Activated T-cell treated with anti-CD3 and anti-CD28 coated beads for 4 hours (primary cell): ENCODE data around the gene HOXA7.

Experiments used
- DNase-seq: peaks from one replicate; pipeline ENCODE4 v3.0.0-alpha.2; 2020

The HOXA7 gene

DNA sequence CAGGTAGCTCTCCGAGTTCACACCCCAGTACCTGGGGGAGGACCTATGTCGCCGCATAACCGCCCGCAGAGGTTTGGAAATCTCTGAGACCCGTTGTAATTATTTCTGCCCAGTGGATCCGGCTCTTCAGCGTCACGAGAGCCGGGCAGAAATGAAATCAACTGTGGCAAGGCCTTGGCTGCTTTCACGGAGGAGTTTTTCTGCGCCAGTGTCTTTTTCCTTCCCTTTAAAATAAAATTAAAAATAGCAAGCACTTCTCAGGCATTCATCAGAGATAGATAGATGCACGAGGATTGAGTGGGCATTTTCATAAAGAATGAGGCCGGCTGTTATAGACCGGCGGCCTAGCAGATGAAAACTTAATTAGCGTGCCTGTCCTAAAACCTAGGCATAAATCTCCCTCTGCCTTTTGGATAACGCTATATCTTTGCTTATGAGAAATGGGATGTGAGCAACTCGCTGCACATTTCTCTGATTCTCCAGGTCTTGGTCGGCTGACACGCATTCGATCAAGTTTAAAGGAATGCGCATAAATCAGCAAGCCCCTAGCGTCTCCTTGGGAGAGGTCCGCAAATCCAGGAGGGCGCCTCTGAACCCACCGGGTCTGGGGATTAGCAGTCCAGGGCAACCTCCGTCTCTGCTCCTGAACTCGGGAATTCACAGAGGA, 37.0 kb upstream of the HOXA7 start:
- no peak for DNase-seq

DNA sequence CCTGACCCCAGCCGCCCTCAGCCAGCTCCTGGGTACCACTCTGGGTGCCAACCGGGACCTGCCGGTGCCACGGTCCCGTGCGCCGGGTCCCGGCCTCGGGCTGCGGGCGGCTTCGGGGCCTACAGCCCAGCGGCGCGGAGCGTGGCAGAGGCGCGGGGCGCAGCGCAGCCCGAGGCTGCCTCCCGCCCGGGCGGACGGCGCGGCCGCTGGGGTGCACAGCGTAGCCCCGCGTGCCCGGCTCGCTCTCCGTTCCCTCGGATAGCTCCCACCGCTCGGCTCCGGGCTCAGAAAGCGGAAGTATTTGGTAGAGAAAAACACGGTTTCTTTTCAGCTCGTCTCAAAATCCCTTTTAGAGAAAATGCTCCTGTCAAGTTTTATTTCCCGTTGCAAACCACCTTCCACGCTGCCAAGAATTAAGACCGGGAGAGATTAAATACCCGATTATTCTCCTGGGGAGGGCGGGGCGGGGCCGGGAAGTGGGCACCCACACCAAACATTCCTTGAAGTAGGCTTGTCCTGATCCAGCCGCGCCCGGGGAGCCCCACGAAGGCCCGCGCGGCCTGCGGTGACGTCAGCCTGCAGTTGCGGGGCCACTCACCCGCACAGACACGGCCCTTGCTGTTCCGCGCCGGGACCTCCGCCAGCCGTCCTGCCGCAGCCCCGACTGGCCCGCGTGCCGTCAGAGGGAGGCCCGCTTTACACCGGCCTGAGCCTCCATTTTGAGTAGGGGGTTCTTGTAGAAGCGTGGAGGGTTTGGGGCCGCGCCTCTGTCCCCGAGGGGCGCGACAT, 36.3 kb upstream of the HOXA7 start:
- no peak for DNase-seq

DNA sequence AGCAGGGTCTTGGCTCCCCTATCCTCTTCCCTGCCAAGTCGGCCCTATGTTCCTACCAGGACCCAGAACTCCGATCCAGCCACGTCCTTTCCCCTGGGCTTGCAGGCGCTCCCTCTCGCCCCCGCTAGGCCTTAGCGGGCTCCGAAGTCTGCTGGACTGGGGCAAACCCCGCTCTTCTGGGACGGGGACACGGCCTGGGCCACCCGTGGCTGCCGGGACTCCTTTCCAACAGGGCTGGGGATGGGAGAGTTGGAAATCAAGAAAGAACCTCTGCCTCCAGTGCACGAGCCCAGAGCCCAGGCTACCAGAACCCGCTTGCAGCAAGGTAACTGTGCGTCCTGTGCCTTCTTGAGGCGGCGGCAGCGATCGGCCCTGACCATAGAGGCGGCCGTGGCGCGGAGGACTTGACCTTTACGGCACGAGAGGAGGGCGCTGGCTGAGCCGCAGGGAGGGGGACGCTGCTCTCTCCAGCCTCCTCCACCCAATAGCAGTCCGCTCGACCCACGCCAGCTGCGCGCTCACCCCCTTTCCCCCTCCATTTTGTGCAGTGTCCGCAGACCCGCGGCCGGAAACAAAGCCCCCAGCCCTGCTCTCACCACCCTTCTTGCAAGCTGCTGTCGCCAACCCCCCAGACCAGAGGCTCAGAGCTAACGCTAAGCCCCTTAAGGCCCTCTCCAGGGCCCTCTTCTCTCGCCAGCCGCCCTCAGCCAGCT, 35.5 kb upstream of the HOXA7 start:
- DNase-seq, result no peak

DNA sequence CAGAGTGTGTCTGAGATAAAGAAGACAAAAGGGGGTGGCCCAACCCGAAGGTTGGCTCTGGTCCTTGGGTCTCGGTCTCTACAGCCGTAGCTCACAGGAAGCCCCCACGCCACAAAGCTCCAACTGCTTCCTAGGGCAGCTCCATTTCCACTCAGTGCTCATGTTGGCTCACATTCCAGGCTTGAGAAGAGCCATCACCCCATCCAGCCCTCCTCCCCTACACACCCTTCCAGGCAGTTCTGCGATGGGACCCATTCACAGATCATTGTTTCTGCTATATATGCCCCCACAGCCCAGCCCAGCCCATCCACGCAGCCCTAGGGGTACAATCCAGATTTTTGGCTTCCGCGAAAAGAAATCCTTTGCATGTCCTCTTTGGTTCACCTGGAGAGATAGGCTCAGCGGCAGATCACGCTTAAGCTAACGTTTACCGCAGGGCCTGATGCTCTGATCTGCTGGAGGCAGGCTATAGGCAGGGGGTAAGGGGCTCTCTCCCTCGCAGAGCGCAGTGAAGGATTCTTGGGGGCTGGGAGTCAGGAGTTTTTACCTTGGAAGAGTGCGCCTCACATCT, 34.8 kb upstream of the HOXA7 start:
- no peak for DNase-seq

DNA sequence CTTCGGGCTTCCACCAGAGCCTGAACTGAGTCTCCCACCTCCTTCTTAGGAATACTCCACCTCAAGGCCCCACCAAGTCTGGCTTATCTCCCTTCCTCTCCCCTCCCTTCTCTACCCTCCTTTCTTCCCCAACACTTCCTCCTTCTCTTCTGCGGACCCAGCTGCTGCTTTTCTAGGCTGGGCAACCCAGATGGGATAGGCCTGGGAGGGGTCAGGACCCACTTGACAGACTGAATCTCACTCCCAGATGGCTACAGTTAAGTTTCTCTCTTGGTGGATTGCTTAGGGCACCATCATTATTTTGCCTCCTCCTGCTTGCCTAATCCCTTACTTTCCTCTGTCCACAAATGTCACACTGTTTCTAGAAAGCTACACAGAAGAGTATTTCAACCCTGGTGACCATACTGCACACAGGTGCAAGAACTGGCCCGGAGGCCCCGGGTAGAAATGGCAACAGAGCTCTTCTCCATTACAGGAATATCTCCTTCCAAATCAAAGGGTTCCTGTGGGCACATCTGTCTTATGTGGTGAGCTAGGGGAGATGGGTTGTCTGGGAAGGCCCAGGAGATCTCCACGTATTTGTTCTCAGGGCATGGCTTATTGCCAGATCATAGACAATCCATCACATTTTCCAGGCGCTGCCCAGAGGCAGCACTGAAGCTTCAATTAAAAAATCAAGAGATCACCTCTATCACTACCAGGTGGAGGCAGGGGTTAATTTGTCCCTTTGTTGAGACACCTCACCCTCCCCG, 33.7 kb upstream of the HOXA7 start:
- no peak for DNase-seq

DNA sequence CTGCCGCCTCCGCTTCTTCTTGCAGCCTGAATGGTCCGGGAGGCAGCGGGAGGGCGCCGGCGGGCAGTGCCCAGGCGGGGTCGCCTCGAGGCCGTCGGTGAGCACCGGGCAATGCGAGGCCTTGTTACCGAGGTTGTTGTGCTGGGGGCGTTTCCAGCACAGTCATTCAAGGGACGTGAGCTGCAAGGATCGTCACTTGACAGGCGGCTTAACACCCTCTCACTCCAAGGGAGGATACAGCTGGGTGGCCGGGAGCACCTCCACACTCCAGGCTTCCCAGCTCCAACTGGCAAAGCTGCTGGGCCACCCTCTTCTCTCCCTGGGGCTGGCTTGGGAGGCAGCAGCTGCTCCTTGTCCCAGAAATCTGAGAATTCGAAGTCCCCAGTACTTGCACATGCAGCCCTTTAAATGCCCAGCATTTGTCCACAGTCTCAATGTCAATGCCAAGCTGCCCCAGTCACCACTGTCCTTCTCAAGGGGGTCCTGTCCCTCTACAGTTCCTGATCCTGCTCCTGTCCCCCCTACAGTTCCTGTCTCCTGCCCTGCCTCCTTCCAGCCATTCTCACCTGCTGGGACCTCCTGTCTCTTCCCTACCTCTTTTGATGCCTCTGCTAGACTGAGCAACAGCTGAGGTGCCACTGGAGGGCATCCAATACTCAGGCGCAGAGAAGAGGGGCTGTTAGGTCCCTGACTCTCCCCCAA, 33.0 kb upstream of the HOXA7 start:
- no peak for DNase-seq

DNA sequence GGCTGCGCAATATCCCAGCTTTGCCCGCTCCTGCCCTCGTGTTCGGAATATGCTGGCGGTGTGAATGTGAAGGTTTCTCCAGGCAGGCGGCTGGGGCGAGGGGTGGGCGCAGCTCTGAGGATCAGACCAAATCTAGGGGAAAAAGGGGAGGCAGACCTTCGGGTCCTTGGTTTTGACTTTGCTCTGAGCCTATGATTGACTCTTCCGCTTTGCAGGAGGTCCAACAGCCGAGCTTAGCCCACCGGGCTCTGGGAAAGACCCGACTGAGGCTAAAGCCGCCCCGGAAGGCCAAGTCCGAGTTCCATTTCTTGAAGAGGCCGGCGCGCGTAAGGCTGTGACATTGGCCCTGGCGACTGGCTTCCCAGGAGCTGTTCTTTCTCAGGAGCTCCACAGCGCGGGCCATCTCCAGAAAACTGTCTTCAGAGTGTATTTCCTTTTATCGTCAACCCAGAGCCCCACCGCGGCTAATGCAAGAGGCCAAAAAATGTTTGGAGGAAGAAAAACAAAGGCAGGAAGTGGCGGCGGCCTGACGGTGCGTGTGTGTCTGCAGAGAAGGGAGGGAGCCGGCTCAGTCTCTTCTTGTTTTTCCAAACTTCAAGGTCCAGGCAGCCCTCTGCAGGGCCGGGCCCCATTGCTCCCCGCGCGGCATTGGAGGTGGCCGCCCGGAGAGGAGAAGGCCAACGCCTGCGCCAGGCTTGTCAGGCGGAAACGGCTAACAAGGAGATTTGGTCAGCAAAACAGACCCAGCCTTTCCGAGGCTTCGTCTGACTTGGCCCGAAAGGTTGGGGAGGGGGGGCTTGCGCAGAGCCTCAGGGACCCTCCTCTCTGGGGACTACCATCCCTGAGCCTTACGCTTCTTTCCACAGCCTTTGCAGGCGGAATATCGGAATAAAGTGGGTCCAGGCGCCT, 32.2 kb upstream of the HOXA7 start:
- no peak for DNase-seq

DNA sequence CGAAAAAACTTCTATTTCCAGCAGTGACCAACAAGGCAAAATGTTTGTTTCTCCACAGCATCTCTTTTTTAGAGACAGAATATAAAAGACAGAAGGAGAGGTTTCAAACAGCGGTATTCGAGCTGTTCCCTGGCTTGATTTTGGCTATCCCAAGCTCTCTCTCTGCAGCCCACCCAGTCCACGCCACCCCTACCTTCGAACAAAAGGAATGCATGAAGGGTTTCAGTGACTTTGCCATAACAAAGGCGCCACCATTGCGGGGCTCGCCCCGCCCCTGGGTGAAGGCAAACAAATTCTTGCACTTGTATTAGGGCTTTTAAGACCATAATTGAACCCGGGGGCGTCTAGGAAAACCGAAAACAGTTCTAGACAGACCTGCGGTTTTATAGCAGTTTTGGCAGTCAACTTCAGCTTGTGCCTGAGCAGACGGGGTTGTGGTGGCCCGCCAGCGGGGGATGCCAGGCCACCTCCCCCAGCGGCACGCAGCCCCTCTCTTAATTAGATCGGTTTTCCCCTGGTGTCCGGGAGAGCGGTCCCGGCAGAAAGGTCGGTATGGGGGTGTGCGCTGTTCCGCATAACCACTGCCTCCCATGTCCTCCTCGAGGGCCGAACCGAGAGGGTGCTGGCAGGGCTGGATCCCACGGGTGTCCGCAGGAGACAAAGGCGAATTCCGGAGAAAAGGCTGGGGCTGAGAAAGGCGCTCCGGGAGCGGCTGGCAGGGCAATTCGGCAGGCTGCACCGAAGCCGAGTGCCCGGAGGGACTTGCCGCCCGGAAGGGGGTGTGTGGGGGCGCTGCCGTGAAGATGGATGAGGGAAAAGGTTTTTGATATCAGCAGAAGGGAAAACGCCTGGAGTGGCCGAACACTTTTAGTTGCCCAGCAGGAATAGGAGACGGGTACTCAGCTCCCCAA, 31.3 kb upstream of the HOXA7 start:
- DNase-seq, result no peak

DNA sequence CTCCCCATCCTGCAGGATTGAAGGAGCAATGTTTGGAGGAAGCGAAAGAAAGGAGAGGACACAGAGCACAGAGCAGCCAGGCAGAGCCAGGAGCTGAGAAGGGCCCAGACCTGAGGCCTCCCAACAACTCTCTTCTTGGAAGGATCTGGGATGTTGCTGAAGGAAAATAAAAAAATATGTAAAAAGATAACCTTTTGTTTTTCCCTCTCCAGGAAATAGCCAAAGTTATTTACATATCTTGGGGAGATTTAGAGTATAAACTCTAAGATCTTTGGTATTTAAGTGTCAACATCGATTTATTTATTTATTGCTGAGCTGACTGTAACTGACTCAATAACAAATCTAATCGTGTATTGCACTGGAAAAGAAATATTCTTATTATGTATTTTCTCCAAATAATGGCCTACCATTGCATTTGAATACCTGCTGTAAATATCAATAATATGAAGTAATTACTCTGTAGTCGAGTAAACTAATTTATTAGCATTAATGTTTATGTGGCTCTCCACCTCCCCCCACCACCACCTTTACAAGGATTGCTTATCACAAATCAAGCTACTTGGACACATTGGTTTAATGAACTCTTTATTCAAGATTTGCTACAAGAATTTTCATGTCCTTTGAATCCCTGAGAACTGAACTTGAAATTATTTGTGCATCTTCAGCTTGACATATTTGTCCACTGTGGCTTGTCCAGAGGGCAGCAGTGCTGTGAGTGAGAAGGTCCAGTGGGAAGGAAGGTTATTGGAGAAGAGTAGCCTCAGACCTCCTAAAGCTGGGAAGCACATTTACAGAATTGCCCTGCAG, 30.4 kb upstream of the HOXA7 start:
- DNase-seq, result no peak

DNA sequence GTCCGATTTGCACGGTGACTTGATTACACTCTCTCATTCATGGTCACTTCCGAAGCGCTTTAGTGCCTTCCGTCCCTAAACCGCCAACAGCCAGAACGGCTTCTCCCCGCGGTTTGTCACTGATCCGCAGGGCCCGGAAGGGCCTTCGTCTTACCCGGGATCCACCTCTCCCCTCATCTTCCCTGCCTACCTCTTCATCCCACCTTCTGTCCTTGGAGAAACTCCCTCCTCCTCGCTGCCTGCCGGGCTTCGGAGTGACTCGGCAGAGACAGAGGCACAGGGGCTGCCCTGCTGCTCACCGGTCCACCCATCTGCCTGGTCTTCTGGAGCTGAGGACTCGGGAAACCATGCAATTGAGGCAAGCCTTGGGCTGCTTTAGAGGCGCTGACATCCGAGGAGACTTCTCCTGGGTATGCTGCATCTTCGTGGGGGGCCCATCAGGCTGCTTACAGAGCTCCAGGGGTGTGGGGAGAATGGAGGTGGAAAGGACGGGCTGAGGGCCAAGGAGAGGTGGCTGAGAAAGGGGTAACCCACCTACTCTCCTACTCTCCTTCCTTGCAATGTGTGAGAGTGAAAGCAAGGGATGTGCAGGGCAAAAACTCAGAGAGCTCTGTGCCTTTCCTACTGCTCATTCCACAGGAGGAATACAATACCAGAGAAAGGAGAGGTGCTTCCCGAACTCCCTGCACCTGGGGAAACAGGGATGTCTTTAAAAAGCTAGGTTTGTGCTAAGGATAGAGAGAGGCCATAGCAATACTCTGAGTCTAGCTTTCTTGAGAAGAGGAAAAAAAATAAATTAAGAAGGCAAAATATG, 29.6 kb upstream of the HOXA7 start:
- no peak for DNase-seq

DNA sequence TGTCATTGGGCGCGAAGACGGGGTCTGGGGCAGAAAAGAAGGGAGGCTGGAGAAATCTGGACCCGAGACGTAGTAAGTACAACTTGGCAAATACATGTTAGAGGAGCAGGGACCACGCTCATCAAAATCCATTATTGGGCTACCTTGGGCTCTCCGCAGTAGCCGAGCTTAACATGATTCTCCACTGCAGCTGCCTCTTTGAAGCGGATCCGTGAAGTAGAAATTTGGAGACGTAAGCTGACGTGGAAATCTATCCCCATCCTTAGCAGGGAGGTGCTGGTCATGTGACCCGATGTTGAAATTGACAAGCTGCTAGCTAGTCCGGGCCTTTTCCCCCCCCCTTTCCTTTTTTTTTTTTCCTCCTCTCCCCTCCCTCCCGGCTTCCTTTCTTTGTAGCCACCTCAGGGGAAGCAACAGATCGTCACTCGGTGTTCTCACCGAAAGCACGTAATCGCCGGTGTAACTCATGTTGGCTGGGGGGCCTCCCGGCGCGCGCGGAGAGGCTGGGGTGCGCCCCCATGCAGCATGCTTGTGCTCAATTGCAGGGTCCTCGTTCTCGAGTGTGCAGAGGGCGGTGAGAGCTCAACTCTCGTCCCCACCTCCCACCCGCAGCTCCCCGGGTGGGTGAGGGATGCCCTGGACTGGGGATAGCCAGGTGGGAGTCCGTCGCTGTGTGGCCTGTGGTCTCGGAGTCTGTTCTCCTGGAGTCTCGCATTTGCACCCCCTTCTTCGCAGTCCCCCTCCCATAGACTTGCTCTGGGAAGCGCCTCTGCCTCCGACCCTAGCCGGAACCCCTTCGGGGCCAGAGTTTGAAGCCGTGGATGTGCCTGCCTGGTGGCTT, 28.8 kb upstream of the HOXA7 start, which contains the start of gene HOXA11:
HOXA11 (minus strand) TSS at position 220 of the 841 bp plus-strand sequence; CDS start at position 132, 88 bp downstream.
- DNase-seq, result no peak

DNA sequence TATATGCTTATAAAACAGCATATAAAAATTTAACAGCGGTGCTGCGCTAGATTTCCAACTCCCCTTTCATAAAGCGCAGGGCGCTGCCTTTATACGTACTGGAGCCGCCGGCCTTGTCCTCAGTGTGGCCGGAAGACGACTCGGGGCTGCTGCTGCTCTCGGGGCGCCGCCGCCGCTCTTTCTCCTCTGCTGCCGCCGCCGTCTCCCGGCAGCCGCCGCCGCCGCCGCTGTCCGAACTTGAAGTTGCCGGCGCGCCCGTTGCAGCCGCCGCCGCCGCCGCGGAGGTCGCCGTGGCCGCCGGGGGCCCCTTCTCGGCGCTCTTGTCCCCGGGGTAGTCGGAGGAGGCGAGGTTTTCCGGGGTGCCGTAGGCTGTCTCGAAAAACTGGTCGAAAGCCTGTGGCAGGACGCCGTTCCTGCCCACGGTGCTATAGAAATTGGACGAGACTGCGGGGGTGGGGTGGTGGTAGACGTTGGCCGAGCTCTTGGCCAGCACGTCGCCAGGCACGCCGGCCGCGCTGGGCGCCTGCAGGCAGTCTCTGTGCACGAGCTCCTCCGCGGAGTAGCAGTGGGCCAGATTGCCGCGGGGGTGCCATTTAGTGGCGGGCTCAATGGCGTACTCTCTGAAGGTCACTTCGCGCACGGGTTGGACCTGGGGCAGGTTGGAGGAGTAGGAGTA, 28.0 kb upstream of the HOXA7 start:
- no peak for DNase-seq

DNA sequence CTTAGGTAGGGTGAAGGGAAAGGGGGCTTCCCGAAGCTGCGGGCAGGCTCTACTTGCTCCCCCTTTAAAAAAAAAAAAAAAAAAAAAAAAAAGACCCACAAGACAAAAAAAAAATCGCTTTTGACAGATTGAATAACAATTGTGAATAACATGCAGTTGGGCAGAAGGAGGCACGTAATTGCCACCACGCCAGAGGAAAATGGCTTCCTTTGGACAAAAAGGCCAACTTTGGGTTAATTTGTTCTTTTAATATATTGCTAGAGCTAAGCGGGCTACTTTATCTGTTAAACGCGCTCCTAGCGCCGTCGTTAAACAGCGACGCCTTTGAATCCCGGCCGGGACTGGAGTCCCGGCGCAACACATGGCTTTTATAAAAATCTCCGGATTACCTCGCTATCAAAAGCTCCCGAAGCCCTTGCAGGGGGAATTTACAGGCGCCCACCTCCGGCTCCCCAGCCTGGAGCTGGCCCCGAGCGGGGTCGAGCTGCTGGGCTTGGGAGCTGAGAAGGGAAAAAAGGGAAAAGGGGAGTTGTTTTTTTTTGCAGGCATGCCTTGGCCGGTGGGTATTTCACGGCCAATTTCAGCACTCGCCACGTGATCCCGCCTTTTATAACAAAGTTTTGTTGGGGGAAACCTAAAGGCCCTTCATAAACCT, 27.3 kb upstream of the HOXA7 start:
- no peak for DNase-seq

DNA sequence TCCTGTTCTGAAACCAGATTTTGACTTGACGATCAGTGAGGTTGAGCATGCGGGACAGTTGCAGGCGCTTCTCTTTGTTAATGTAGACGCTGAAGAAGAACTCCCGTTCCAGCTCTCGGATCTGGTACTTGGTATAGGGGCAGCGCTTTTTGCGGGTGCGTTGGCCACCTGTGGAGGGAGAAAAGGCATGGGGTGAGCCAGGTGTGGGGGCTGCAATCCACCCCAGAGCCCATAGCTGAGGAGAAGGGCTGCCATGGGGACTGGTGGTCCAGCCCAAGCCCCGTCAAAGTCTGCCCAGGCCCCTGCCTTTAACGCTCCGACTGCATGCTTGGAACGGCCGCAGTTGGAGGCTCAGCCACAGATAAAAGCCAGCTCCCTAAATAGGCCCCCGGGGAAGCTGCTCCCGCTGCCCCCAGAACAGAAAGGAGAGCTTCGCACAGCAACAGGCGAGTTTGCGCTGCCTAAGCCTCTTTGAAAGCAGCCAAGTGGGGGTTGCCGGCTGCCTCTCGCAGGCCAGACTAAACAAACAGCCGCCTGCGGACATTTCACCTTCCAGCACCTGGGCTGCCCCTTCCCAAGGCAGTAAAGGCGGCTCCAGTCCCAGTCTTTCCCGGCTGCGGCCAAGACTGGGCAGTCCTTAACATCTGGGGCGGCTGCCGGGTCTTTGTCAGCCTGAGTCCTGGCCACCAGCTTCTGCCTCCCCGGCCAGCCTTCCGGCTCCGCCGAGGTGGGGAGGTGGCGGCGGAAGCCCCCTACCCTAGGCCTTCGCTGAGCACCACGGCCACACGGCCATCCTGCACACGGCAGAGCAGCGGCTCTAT, 26.6 kb upstream of the HOXA7 start:
- no peak for DNase-seq

DNA sequence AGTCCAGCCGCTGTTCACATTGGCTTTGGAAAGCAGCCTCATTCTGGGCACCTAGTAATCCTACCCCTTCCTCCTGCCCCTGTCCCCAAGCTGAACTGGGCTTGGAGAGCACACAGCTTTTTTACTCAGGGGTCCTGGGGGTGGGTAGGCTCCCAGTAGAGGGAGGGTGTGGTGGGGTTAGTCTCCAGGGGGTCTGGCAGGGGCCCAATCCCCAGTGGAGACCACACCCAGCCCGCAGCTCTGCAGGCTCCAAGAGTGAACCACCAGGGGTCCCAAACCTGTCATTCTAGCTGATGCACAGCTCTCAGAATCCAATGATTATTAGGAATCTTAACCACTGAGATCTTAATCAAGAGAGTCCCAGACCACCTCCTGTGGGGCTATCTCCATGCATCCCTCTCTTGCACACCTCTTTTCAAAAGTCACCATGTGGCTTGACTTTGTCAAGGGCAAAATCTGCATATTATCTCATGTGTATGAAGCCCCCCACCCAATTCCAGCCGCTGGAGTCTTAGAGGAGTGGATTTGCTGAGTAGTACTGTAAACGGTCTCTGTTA, 25.9 kb upstream of the HOXA7 start:
- no peak for DNase-seq
